T-helper 17 cell (primary cell): ENCODE data around the gene ANKRD13C. TPM values are rescaled to one million over a fixed set of nuclear protein-coding genes. Genes with fewer than 3 reads are reported as not detected.

Source experiments
- ATAC-seq: fragments of 150-1000 bp; cut with Tn5 transposase; 2 replicates; pipeline ENCODE4 v1.10.0; 2021; ENCODE audit warnings: mild to moderate bottlenecking, moderate library complexity
- DNase-seq, 3 donors: peaks; one replicate each; pipeline versions ENCODE4 v3.0.0 to v3.0.0-alpha.2; 2020 to 2021
- H3K9me3 ChIP-seq: one replicate; pipeline ENCODE4 v1.7.0; 2013; ENCODE audit warnings: low read length, mild to moderate bottlenecking; ENCODE audit not compliant: control insufficient read depth, poor library complexity, severe bottlenecking
- H3K27ac Mint-ChIP-seq: one replicate; pipeline ENCODE4 v1.8.0; 2022; ENCODE audit warnings: mild to moderate bottlenecking, moderate library complexity, mixed read lengths
- H3K27me3 Mint-ChIP-seq: one replicate; pipeline ENCODE4 v1.8.0; 2022; ENCODE audit warnings: mixed read lengths
- H3K36me3 Mint-ChIP-seq: one replicate; pipeline ENCODE4 v1.8.0; 2022; ENCODE audit warnings: low read depth, mixed read lengths
- H3K4me1 Mint-ChIP-seq: one replicate; pipeline ENCODE4 v1.8.0; 2022; ENCODE audit warnings: mild to moderate bottlenecking, mixed read lengths
- H3K4me3 Mint-ChIP-seq: one replicate; pipeline ENCODE4 v1.8.0; 2022; ENCODE audit warnings: mild to moderate bottlenecking, moderate library complexity, mixed read lengths
- total RNA-seq, 4 donors: library from RNA in 2 of 4; stranded (reverse) in 2 of 4; gene quantifications; one replicate each; pipeline ENCODE4 v1.2.3 and lab custom pipeline; 2022 to 2026

The ANKRD13C gene
- total RNA-seq, 2 donors from 2014 or later, result 27.2 to 30.6 TPM

DNA sequence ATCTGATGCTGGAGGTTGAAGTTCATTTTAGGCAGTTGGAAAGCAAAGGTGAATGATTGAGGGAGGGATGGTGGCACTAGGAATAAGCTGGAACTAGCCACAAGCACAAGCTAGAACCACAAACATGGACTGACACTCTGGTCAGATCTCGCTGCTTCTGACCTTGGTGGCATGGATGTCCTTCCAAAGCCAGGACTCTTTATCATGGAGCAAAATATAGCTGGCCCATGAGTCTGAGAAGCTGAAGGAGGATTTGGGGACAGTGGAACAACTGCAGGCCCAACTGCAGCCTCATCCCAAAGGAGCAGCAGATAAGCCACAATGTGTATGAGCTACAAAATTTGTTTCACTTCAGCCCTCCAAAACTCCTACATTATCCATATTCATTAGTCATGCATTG, 97.9 kb downstream of the ANKRD13C start:
- H3K27me3 Mint-ChIP-seq, result no peaks in the 10 kb centered on the region

DNA sequence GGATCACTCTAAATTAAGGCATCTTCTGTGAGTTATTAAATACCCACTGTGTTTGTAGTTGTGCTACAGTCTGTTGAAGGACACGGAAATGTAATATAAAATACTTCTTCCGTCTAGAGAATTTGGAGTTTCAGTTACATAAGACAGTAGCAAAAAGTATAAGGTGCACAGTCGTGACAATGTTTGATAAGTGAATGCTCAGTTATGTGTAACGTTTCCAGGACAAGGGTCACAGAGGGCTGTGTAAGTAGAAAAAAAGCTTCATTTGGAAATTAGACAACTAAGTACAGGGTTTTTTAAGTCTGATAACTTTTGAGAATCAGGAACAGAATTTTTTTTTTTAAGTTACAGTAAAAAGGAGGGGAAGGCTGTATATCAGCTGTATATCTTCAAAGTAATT, 105.8 kb downstream of the ANKRD13C start:
- H3K4me3 Mint-ChIP-seq, result no peak overlapping the region
- no peaks in the 10 kb centered on the region for H3K27me3 Mint-ChIP-seq
- DNase-seq, result no peak
- peaks cover 16% of the 10 kb centered on the region for H3K4me1 Mint-ChIP-seq
- peak overlapping the region; percentile 27 for H3K27ac Mint-ChIP-seq
- no peaks in the 10 kb centered on the region for H3K9me3 ChIP-seq
- peaks cover 24% of the 10 kb centered on the region for H3K36me3 Mint-ChIP-seq
- no peak for ATAC-seq

More for the DNA sequence above, 97.9 kb downstream of the ANKRD13C start:
- H3K4me3 Mint-ChIP-seq, result no peak overlapping the region
- H3K27ac Mint-ChIP-seq, result no peak overlapping the region
- DNase-seq, result no peak
- no peaks in the 10 kb centered on the region for H3K36me3 Mint-ChIP-seq
- no peak for ATAC-seq
- H3K4me1 Mint-ChIP-seq, result peaks cover 2% of the 10 kb centered on the region
- no peaks in the 10 kb centered on the region for H3K9me3 ChIP-seq

DNA sequence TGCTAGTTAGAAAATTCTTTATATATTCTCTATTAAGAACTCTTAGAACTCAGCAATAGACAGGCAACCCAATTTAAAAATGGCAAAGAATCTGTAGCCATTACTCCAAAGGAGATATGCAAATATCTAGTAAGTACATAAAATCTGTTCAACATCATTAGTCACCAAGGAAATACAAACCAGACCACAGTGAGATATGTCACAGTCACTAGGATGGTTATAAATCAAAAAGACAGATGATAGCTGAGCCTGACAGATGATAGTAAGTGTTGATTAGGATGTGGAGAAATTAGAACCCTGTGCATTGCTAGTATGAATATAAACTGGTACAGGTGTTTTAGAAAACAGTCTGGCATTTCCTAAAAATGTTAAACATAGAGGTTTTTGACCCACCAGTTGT, 106.8 kb downstream of the ANKRD13C start:
- H3K27ac Mint-ChIP-seq, result no peak overlapping the region
- H3K27me3 Mint-ChIP-seq, result no peaks in the 10 kb centered on the region
- H3K36me3 Mint-ChIP-seq, result peaks cover 26% of the 10 kb centered on the region
- DNase-seq (no peak), ATAC-seq (no peak)
- no peak overlapping the region for H3K4me3 Mint-ChIP-seq
- no peaks in the 10 kb centered on the region for H3K9me3 ChIP-seq
- H3K4me1 Mint-ChIP-seq, result peaks cover 16% of the 10 kb centered on the region

DNA sequence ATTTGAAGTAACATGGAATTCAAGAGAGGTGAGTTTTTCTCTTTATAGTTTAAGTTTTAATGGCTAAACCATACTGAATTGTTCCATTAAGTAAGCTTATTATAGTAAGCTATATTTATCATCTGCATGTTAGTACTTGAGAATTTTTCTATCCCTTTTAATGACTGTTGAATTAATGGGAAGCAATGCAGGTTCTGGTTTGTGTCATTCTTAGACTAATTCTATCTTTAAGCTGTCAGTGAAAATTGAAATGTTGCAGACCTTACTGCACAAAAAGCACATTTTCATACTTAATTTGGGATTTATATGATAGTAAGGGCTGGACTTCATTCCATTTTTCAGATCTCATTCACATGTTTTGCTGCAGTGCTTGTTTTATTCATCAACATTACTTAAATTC, 107.4 kb downstream of the ANKRD13C start:
- Mint-ChIP-seq H3K4me1 (peaks cover 16% of the 10 kb centered on the region), H3K27me3 (no peaks in the 10 kb centered on the region), H3K36me3 (peaks cover 26% of the 10 kb centered on the region), H3K4me3 (no peak overlapping the region), H3K27ac (no peak overlapping the region)
- DNase-seq (no peak), ATAC-seq (no peak)
- H3K9me3 ChIP-seq, result no peaks in the 10 kb centered on the region

DNA sequence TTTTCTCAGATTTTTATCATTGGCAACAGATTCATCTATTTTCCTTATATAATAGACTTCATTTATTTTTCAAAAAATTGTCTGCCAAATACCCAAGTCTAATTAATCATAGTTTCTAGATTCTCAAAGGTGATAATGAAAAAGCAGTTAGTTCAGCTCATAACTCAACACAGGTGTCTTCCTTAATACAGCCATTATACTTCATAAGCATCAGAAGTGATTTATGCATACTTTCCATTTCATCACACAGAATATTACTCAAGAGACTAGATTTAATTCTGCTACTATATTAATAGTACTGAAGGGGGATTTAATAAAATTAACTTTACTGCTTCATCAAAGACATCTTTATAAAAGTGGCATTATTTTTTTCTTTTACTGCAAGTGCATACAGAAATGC, 114.6 kb downstream of the ANKRD13C start:
- no peaks in the 10 kb centered on the region for H3K27me3 Mint-ChIP-seq
- ATAC-seq, result no peak
- no peak overlapping the region for H3K4me3 Mint-ChIP-seq
- peaks cover 13% of the 10 kb centered on the region for H3K36me3 Mint-ChIP-seq
- H3K27ac Mint-ChIP-seq, result no peak overlapping the region
- no peaks in the 10 kb centered on the region for H3K9me3 ChIP-seq
- peaks cover 7% of the 10 kb centered on the region for H3K4me1 Mint-ChIP-seq
- no peak for DNase-seq

DNA sequence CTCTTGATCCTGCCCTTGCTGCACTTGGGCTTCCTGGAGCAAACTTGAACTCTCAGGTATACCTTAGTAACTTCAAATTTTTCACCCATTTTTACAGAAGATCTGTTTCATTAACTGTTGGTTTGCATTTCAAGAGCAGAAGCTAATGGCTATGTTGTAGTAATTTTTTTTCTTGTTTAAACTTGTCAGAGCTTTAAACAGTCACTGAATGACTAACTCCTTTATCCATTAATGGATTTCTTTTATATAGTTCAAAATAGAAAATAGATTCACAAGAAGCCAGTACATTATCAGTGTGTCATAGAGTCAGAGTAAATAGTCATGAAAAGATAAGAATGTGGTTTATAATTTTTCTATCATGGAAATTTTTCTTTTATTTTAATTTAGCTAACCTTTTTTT, 119.8 kb downstream of the ANKRD13C start:
- H3K9me3 ChIP-seq, result no peaks in the 10 kb centered on the region
- H3K36me3 Mint-ChIP-seq, result peaks cover 4% of the 10 kb centered on the region
- H3K27ac Mint-ChIP-seq, result no peak overlapping the region

DNA sequence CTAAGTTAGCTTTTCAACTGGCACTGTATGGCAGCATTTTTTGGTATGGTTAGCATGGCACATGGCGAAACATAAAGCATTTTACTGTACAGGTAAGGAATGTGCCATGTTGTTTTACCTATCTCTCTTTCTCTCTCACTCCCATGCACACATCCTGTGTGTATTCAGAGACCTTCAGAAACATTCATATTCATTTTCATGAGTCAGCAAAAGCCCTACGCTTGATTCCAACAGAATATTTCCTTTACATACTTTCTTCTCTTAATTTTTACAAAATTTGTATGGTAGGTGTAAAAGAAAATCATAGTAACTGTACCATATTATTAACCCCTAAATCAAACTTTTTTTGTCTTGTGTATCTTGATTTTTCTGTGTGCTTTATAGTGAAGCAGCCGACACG, 123.0 kb downstream of the ANKRD13C start:
- ATAC-seq, result no peak
- no peaks in the 10 kb centered on the region for H3K9me3 ChIP-seq
- peaks cover 4% of the 10 kb centered on the region for H3K36me3 Mint-ChIP-seq
- no peaks in the 10 kb centered on the region for H3K27me3 Mint-ChIP-seq
- H3K27ac Mint-ChIP-seq, result no peak overlapping the region
- DNase-seq, result no peak
- H3K4me1 Mint-ChIP-seq, result peaks cover 16% of the 10 kb centered on the region
- H3K4me3 Mint-ChIP-seq, result no peak overlapping the region

More for the DNA sequence above, 119.8 kb downstream of the ANKRD13C start:
- H3K4me3 Mint-ChIP-seq, result no peak overlapping the region
- H3K4me1 Mint-ChIP-seq, result peaks cover 7% of the 10 kb centered on the region
- H3K27me3 Mint-ChIP-seq, result no peaks in the 10 kb centered on the region
- ATAC-seq (no peak), DNase-seq (no peak)

DNA sequence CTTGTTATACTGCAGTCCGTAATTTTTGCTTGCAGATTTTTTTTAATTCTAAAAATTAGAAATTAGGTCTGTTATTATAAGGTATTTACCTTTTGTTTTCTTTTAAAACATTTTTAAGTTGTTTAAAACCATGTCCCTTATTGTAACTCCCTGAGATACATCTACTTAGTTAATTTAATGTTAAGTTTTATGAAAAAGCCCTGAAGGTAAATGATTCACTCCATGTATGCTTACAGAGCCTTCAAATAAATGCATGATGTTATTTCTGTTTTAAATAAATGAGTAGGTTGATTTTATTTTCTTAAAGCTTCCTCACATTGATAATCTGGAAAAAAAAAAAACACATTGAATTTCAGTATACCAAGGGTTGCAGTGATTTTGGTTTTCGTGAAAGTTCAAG, 125.9 kb downstream of the ANKRD13C start:
- H3K9me3 ChIP-seq, result no peaks in the 10 kb centered on the region
- DNase-seq (no peak), ATAC-seq (no peak)
- H3K4me1 Mint-ChIP-seq, result peaks cover 22% of the 10 kb centered on the region
- no peaks in the 10 kb centered on the region for H3K27me3 Mint-ChIP-seq
- peak overlapping the region; percentile 59 for H3K27ac Mint-ChIP-seq
- H3K36me3 Mint-ChIP-seq, result peaks cover 3% of the 10 kb centered on the region
- no peak overlapping the region for H3K4me3 Mint-ChIP-seq

DNA sequence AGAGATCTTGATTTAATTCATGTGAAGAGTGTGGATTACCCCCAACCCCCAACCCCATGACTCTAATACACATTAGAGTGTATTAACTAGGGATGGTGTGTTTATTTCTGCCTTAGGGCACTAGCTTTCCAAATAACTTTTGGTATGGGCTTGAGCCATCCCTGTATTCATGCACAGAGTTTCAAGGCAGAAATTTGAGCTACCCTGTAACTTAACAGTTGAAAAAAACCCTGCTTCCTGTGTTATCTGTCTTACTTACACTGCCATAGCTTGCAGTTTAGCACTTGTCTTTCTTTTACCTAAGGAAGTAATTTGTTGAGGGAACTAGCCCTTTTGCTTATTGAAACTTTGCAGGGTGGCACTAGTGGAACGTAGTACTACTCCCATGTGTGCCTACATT, 127.1 kb downstream of the ANKRD13C start:
- H3K4me3 Mint-ChIP-seq, result no peak overlapping the region
- H3K27ac Mint-ChIP-seq, result peak overlapping the region; percentile 59
- DNase-seq (no peak), ATAC-seq (peak; percentile 33)
- H3K4me1 Mint-ChIP-seq, result peaks cover 27% of the 10 kb centered on the region
- no peaks in the 10 kb centered on the region for H3K27me3 Mint-ChIP-seq
- no peaks in the 10 kb centered on the region for H3K36me3 Mint-ChIP-seq
- H3K9me3 ChIP-seq, result no peaks in the 10 kb centered on the region

DNA sequence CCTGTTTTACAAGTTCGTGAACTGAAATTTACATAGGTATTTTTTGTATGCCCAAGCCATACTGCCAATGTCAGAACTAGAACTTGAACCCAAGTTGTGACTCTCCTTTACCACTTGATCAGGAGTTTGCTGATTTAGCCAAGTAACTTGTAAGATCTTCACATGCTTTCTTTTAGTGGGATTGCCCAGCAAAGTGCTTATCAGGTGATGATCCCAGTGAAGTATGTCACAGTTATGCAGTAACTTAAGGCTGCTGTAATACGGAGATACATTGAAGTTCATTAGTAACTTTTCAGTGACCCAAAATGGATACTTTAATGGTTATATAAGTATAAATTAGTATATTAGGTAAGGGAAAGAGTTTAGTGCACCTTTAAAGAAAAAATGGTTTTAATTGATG, 129.6 kb downstream of the ANKRD13C start:
- Mint-ChIP-seq H3K27me3 (no peaks in the 10 kb centered on the region), H3K36me3 (no peaks in the 10 kb centered on the region), H3K27ac (peak overlapping the region; percentile 97), H3K4me1 (peaks cover 31% of the 10 kb centered on the region), H3K4me3 (no peak overlapping the region)
- no peak for ATAC-seq
- no peaks in the 10 kb centered on the region for H3K9me3 ChIP-seq
- DNase-seq, result no peak

DNA sequence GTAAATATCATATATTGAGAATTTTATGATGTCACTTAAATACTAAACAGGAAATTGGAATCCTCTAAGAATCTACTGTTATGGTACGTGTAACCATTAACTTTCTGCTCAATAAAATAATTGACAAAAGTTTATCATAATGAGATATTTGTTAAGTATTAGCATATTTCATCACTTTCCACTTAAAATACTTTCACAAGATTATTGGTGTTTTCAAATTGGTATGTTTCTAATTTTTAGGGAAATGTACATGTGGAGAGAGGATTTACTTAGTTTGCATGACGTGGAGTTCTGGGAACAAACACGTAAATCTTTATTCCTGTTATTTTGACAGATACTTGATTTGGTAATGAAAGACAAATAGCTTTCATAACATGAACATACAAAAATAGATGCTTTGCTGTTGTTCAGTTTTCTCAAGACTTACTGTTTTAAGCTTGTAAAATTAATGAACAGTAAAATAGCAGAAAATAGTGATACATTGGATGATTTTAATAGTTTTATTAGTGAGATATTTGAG, 131.7 kb downstream of the ANKRD13C start:
- ATAC-seq, result no peak
- Mint-ChIP-seq H3K27ac (peak overlapping the region; percentile 97), H3K4me1 (peaks cover 29% of the 10 kb centered on the region), H3K4me3 (peak overlapping the region; percentile 57), H3K36me3 (no peaks in the 10 kb centered on the region), H3K27me3 (no peaks in the 10 kb centered on the region)
- no peak for DNase-seq
- H3K9me3 ChIP-seq, result no peaks in the 10 kb centered on the region

DNA sequence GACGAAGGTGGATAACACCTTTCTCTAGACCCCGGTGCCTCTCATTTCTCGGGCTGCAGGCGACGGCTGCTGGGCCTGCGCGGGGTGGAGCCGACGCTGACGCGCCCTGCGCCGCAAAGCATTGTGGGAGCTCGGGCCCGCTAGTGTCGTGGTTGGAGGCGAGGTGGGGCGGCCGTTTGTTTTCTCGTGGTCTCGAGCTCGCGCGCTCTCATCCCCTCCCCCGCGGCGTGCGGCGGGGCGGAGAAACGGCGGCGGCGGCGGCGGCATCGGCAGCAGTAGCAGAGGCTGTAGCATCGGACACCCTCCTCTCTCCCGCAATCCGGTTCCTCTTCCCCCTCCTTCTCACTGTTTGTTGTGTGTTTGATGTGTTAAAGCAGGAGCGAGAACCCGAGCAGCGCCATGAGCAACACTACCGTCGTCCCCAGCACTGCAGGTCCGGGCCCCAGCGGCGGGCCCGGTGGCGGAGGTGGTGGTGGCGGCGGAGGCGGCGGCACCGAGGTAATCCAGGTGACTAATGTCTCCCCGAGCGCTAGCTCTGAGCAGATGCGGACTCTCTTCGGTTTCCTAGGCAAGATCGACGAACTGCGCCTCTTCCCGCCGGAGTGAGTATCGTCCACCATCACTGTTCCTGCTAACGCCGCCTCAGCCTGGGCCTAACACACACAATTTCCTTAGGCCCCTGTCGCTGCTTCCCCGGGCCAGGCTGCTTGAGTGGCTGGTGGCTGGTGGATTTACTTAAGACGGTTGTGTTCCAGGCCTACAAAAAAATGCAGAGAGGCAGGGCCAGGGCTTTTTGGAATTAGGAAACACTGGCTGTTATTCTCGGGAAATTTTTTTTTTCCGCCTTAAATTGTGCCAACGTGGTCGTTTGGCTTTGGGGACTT, 133.0 kb downstream of the ANKRD13C start, which contains the start of gene SRSF11:
SRSF11 (plus strand) TSS at position 143 of the 884 bp plus-strand sequence; CDS start at position 400, 257 bp downstream.
- Mint-ChIP-seq H3K27ac (peak within 1 kb of the TSS; percentile 97), H3K4me1 (peaks cover 26% of the 10 kb centered on the region), H3K36me3 (peaks cover 3% of the 10 kb centered on the region), H3K4me3 (peak within 1 kb of the TSS; percentile 92), H3K27me3 (no peaks in the 10 kb centered on the region)
- DNase-seq (peak; percentile 95 to 98 (median 96)), ATAC-seq (peak; percentile 95)
- no peaks in the 10 kb centered on the region for H3K9me3 ChIP-seq

DNA sequence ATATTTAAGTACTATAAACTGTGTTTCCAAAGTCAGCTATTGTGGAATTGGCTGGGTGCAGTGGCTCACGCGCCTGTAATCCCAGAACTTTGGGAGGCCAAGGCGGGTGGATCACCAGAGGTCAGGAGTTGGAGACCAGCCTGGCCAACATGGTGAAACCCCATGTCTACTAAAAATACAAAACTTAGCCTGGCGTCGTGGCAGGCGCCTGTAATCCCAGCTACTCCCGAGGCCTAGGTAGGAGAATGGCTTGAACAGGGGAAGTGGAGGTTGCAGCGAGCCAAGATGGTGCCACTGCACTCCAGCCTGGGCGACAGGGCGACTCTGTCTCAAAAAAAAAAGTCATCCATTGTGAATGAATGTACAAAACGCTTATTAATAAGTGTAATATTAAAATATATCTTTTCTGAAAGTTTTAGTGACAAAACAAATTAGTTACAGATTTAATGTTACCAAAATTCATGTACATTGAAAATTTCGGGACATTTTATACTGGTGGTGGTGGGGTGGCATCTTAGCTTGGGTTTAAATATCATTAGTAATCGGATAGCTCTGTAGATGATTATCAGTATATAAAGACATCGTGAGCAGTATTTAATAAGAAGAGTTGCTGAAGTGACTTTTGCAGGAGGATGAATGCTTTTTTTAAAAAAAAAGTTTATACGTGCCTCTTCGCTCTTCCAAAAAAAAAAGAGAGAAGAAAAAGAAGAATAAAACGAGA, 133.8 kb downstream of the ANKRD13C start:
- peaks cover 26% of the 10 kb centered on the region for H3K4me1 Mint-ChIP-seq
- DNase-seq (no peak), ATAC-seq (peak; percentile 0)

More for the DNA sequence above, 133.8 kb downstream of the ANKRD13C start:
- Mint-ChIP-seq H3K4me3 (peak overlapping the region; percentile 92), H3K36me3 (peaks cover 3% of the 10 kb centered on the region), H3K27me3 (no peaks in the 10 kb centered on the region), H3K27ac (peak overlapping the region; percentile 97)
- H3K9me3 ChIP-seq, result no peaks in the 10 kb centered on the region
